ENCODE results near the gene TACO1. TPM values are rescaled to one million over a fixed set of nuclear protein-coding genes. Genes with fewer than 3 reads are reported as not detected.

The TACO1 gene
- total RNA-seq, 1 donor from 2014 or later = 20.9 TPM

DNA sequence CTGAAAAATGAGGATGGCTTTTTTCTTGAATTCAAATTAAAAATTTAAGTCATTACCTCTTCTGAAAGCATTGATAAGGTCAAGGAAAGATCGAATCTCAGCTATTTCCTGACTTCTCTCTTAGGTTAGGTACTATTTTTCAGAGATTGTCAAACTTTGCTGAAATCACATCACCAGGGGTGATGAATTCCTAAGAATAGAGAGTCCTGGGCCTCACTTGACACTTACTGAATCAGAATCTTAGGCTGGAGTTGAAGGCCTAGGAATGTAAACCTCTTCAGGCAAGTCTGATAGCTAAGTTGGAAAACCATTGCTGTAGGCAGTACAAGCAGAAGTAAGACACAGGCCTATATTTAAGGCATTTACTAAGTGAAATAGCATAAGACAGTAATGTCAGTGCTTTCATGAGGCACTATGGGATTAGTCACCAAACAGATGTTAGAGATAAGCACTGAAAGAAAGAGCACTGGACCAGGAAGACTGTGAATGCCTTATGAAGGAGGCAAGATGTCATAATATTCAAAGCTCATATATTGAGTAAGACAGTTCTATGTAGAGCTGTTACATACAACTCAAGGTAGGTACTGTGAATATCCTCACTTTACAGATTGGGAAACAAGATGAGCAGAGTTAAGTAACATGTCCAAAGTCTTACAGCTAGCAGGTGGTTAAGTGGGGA, 28.9 kb upstream of the TACO1 start:
- Histone ChIP-seq H3K9me3 (no peaks in the 10 kb centered on the region), H3K4me3 (no peak overlapping the region), H3K4me1 (no peaks in the 10 kb centered on the region), H3K27ac (no peak overlapping the region), H3K36me3 (no peaks in the 10 kb centered on the region), H3K27me3 (no peaks in the 10 kb centered on the region)
- no peak for TF ChIP-seq POLR2AphosphoS5 (IDR thresholded peaks at IDR 0.05; ENCODE audit: insufficient read depth in 1 of 2, low read depth in 1 of 2)
- TF ChIP-seq, protein P1, sequence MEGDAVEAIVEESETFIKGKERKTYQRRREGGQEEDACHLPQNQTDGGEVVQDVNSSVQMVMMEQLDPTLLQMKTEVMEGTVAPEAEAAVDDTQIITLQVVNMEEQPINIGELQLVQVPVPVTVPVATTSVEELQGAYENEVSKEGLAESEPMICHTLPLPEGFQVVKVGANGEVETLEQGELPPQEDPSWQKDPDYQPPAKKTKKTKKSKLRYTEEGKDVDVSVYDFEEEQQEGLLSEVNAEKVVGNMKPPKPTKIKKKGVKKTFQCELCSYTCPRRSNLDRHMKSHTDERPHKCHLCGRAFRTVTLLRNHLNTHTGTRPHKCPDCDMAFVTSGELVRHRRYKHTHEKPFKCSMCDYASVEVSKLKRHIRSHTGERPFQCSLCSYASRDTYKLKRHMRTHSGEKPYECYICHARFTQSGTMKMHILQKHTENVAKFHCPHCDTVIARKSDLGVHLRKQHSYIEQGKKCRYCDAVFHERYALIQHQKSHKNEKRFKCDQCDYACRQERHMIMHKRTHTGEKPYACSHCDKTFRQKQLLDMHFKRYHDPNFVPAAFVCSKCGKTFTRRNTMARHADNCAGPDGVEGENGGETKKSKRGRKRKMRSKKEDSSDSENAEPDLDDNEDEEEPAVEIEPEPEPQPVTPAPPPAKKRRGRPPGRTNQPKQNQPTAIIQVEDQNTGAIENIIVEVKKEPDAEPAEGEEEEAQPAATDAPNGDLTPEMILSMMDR (IDR thresholded peaks at IDR 0.05) = no peak
- TF ChIP-seq POLR2A (IDR thresholded peaks at IDR 0.05) = no peak
- DNase-seq (ENCODE audit: extremely low spot score in 2 of 2) = no peak
- intact Hi-C loops (cut with DNase I) = loop anchor here (5.0 kb wide), 1 partner anchor 244 kb away; no protein-coding TSS in a partner anchor

DNA sequence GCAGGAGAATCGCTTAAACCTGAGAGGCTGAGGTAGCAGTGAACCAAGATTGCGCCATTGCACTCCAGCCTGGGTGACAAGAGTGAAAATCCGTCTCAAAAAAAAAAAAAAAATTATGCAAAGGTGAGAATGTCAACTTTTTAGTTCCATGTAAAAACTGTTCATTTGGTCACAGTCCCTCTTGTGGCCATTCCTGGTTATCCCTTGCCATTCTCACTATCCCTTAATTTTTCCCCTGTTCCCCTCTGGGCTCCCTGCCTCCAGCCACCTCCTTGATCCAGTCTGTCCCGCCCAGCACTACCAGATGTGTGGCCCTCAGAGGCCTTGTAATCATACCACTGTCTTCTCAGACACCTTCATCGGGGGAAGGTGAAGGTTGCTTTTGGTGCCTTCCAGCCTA, 27.1 kb upstream of the TACO1 start:
- no peaks in the 10 kb centered on the region for H3K36me3 ChIP-seq
- H3K4me3 ChIP-seq = no peak overlapping the region
- DNase-seq (ENCODE audit: extremely low spot score in 2 of 2) = no peak
- intact Hi-C loops (cut with DNase I) = loop anchor here (5.0 kb wide), 1 partner anchor 246 kb away; no protein-coding TSS in a partner anchor
- TF ChIP-seq, protein P1 (IDR thresholded peaks at IDR 0.05) = no peak
- no peak for TF ChIP-seq POLR2A (IDR thresholded peaks at IDR 0.05)
- no peak for TF ChIP-seq POLR2AphosphoS5 (IDR thresholded peaks at IDR 0.05; ENCODE audit: insufficient read depth in 1 of 2, low read depth in 1 of 2)
- peaks cover 8% of the 10 kb centered on the region for H3K4me1 ChIP-seq
- no peaks in the 10 kb centered on the region for H3K9me3 ChIP-seq
- no peaks in the 10 kb centered on the region for H3K27me3 ChIP-seq
- no peak overlapping the region for H3K27ac ChIP-seq

DNA sequence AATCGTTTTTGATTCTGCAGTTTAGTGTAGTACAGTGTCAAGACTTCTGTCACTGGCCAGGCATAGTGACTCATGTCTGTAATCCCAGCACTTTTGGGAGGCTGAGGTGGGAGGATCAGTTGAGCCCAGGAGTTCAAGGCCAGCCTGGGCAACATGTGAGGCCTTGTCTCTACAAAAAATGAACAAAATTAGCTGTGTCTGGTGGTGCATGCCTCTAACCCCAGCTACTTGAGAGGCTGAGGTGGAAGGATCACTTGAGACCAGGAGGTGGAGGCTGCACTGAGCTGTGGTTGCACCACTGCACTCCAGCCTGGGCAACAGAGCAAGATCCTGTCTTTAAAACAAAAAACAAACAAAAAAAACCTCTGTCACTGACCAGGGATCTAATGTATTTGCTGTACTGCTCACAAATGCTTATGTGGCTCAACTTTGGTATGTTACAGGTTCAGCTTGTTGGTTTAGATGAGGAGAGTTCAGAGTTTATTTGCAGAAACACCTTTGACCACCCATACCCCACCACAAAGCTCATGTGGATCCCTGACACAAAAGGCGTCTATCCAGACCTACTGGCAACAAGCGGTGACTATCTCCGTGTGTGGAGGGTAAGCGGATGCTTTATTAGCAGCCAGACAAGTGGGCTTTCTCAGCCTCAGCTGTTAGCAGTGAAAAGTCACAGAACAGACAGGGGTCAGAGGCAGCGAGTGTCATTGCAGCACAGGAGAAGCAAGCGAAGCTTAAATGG, 22.5 kb upstream of the TACO1 start:
- no peak for DNase-seq (ENCODE audit: extremely low spot score in 2 of 2)
- intact Hi-C loops (cut with DNase I) = no loop called here
- H3K4me1 ChIP-seq = peaks cover 8% of the 10 kb centered on the region
- H3K4me3 ChIP-seq = no peak overlapping the region
- H3K36me3 ChIP-seq = peaks cover 0 to 31% of the 10 kb centered on the region in 2 donors
- no peaks in the 10 kb centered on the region for H3K27me3 ChIP-seq
- TF ChIP-seq, protein P1 (IDR thresholded peaks at IDR 0.05) = no peak
- TF ChIP-seq POLR2A (IDR thresholded peaks at IDR 0.05) (no peak), POLR2AphosphoS5 (IDR thresholded peaks at IDR 0.05; ENCODE audit: insufficient read depth in 1 of 2, low read depth in 1 of 2) (no peak)
- no peak overlapping the region for H3K27ac ChIP-seq
- no peaks in the 10 kb centered on the region for H3K9me3 ChIP-seq

DNA sequence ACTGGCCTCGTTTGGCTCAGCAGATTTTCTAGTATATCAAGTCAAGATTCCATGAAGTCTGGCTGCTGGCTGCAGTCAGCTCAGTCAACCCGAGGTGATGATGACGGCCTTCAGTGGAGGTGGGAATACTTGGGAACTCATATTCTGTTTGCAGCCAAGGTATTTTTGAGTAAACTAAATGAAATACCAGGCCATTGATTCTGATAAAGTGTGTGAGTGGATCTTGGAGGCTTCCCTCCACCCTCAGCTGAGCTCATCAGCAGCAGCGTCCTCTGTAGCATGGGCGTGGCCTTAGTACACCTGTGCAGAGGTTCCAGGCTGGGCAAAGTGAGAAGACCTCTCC, 22.0 kb upstream of the TACO1 start:
- TF ChIP-seq POLR2AphosphoS5 (IDR thresholded peaks at IDR 0.05; ENCODE audit: insufficient read depth in 1 of 2, low read depth in 1 of 2) = no peak
- TF ChIP-seq POLR2A (IDR thresholded peaks at IDR 0.05) = no peak
- TF ChIP-seq, protein P1 (IDR thresholded peaks at IDR 0.05) = no peak
- Histone ChIP-seq H3K4me3 (no peak overlapping the region), H3K27me3 (no peaks in the 10 kb centered on the region), H3K9me3 (no peaks in the 10 kb centered on the region), H3K4me1 (peaks cover 8% of the 10 kb centered on the region), H3K27ac (no peak overlapping the region), H3K36me3 (peaks cover 0 to 37% of the 10 kb centered on the region in 2 donors)
- intact Hi-C loops (cut with DNase I) = no loop called here
- no peak for DNase-seq (ENCODE audit: extremely low spot score in 2 of 2)

DNA sequence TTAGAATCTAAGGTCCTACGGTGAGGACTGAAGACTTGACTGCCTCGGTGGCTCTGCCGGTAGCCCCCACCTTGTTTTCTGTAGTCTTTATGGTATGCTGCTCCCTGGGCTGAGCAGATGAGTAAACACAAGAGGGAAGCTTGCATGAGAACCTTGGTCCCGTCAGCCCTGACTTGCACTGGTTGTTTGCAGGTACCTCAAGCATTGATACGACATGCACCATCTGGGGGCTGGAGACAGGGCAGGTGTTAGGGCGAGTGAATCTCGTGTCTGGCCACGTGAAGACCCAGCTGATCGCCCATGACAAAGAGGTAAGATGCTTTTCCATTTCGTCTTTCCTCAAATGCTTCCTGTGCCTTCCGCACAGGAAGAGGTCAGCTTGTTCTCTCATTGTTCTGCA, 21.1 kb upstream of the TACO1 start:
- Histone ChIP-seq H3K4me3 (no peak overlapping the region), H3K36me3 (peaks cover 0 to 45% of the 10 kb centered on the region in 2 donors), H3K9me3 (no peaks in the 10 kb centered on the region), H3K27me3 (no peaks in the 10 kb centered on the region), H3K27ac (no peak overlapping the region), H3K4me1 (peaks cover 8% of the 10 kb centered on the region)
- TF ChIP-seq, protein P1 (IDR thresholded peaks at IDR 0.05) = no peak
- no peak for TF ChIP-seq POLR2AphosphoS5 (IDR thresholded peaks at IDR 0.05; ENCODE audit: insufficient read depth in 1 of 2, low read depth in 1 of 2)
- no peak for TF ChIP-seq POLR2A (IDR thresholded peaks at IDR 0.05)
- intact Hi-C loops (cut with DNase I) = no loop called here
- DNase-seq (ENCODE audit: extremely low spot score in 2 of 2) = no peak
